Adipocyte (in vitro differentiated cells): ENCODE data around the gene SMG6.

Experiments
- DNase-seq: peaks from one replicate; pipeline ENCODE4 v3.0.0-alpha.2; 2015; ENCODE audit warnings: low read depth
- H3K27me3 ChIP-seq: replicated peaks from 2 replicates; pipeline ENCODE4 v1.7.0; 2013; ENCODE audit warnings: mild to moderate bottlenecking, low read length, moderate library complexity; ENCODE audit not compliant: control insufficient read depth, insufficient read depth
- H3K36me3 ChIP-seq: 2 replicates; pipeline ENCODE4 v1.7.0; 2013; ENCODE audit warnings: low read length, mild to moderate bottlenecking, moderate library complexity; ENCODE audit not compliant: control insufficient read depth, insufficient read depth, severe bottlenecking
- H3K4me1 ChIP-seq: 2 replicates; pipeline ENCODE4 v1.7.0; 2013; ENCODE audit warnings: mild to moderate bottlenecking, low read length, moderate library complexity; ENCODE audit not compliant: control insufficient read depth, insufficient read depth
- H3K4me3 ChIP-seq: 2 replicates; pipeline ENCODE4 v1.7.0; 2013; ENCODE audit warnings: mild to moderate bottlenecking, low read length, moderate library complexity
- H3K9ac ChIP-seq: 2 replicates; pipeline ENCODE4 v1.7.0; 2013; ENCODE audit warnings: mild to moderate bottlenecking, low read length, moderate library complexity
- H3K9me3 ChIP-seq: 2 replicates; pipeline ENCODE4 v1.7.0; 2013; ENCODE audit warnings: mild to moderate bottlenecking, low read length, moderate library complexity; ENCODE audit not compliant: control insufficient read depth

Gene SMG6

GRCh38 chr17:2029911-2030778 lies 273.4 kb downstream of the SMG6 start, which contains the start of gene DPH1:
Gene DPH1 (plus strand): TSS chr17:2030153. CDS start chr17:2030170, 17 bp downstream.
- peak; percentile 97 for DNase-seq
- Histone ChIP-seq H3K4me1 (peaks cover 18% of the 10 kb centered on the region), H3K4me3 (peak within 1 kb of the TSS; percentile 97), H3K9me3 (no peaks in the 10 kb centered on the region), H3K9ac (peak within 1 kb of the TSS; percentile 96), H3K27me3 (peaks cover 4% of the 10 kb centered on the region), H3K36me3 (peaks cover 3% of the 10 kb centered on the region)

GRCh38 chr17:2028737-2029136 lies 274.8 kb downstream of the SMG6 start:
- DNase-seq: no peak
- H3K36me3 ChIP-seq: peaks cover under 1% of the 10 kb centered on the region
- H3K4me1 ChIP-seq: peaks cover 17% of the 10 kb centered on the region
- H3K4me3 ChIP-seq: no peak overlapping the region
- H3K9me3 ChIP-seq: no peaks in the 10 kb centered on the region
- H3K9ac ChIP-seq: no peak overlapping the region
- peaks cover 4% of the 10 kb centered on the region for H3K27me3 ChIP-seq

- DNase-seq: no peak
- peaks cover 12% of the 10 kb centered on the region for H3K4me1 ChIP-seq
- no peaks in the 10 kb centered on the region for H3K9me3 ChIP-seq
- H3K9ac ChIP-seq: no peak overlapping the region
- H3K36me3 ChIP-seq: no peaks in the 10 kb centered on the region
- peaks cover 4% of the 10 kb centered on the region for H3K27me3 ChIP-seq
- no peak overlapping the region for H3K4me3 ChIP-seq
Observed at GRCh38 chr17:2028234-2028614, 275.4 kb downstream of the SMG6 start.

GRCh38 chr17:2027528-2028233 lies 275.9 kb downstream of the SMG6 start:
- H3K27me3 ChIP-seq: peaks cover 4% of the 10 kb centered on the region
- no peaks in the 10 kb centered on the region for H3K9me3 ChIP-seq
- no peaks in the 10 kb centered on the region for H3K36me3 ChIP-seq
- no peak overlapping the region for H3K9ac ChIP-seq
- DNase-seq: no peak
- peaks cover 12% of the 10 kb centered on the region for H3K4me1 ChIP-seq
- no peak overlapping the region for H3K4me3 ChIP-seq

- no peaks in the 10 kb centered on the region for H3K36me3 ChIP-seq
- peaks cover 4% of the 10 kb centered on the region for H3K27me3 ChIP-seq
- peak overlapping the region; percentile 88 for H3K4me3 ChIP-seq
- peak; percentile 88 for DNase-seq
- peak overlapping the region; percentile 68 for H3K9ac ChIP-seq
- no peaks in the 10 kb centered on the region for H3K9me3 ChIP-seq
- H3K4me1 ChIP-seq: peaks cover 11% of the 10 kb centered on the region
Observed at GRCh38 chr17:2025622-2026309, 277.8 kb downstream of the SMG6 start.

GRCh38 chr17:2025220-2025621 lies 278.4 kb downstream of the SMG6 start, which contains the start of gene RTN4RL1:
Gene RTN4RL1 (minus strand): TSS chr17:2025334. CDS start chr17:2024865, 469 bp downstream.
- Histone ChIP-seq H3K27me3 (peaks cover 5% of the 10 kb centered on the region), H3K4me3 (peak within 1 kb of the TSS; percentile 88)

GRCh38 chr17:2024572-2025219 lies 278.9 kb downstream of the SMG6 start:
- Histone ChIP-seq H3K4me3 (peak overlapping the region; percentile 88), H3K36me3 (no peaks in the 10 kb centered on the region), H3K9me3 (no peaks in the 10 kb centered on the region), H3K27me3 (peaks cover 10% of the 10 kb centered on the region), H3K4me1 (peaks cover 11% of the 10 kb centered on the region), H3K9ac (peak overlapping the region; percentile 88)
- DNase-seq: peak; percentile 36

More at GRCh38 chr17:2025220-2025621, 278.4 kb downstream of the SMG6 start, which contains the start of gene RTN4RL1:
- Histone ChIP-seq H3K9me3 (no peaks in the 10 kb centered on the region), H3K36me3 (no peaks in the 10 kb centered on the region), H3K9ac (peak within 1 kb of the TSS; percentile 88), H3K4me1 (peaks cover 12% of the 10 kb centered on the region)
- DNase-seq: peak; percentile 73

GRCh38 chr17:2023692-2024571 lies 279.7 kb downstream of the SMG6 start:
- Histone ChIP-seq H3K9me3 (no peaks in the 10 kb centered on the region), H3K4me1 (peaks cover 9% of the 10 kb centered on the region), H3K4me3 (peak overlapping the region; percentile 88), H3K27me3 (peaks cover 18% of the 10 kb centered on the region), H3K9ac (peak overlapping the region; percentile 88), H3K36me3 (no peaks in the 10 kb centered on the region)
- peak; percentile 68 for DNase-seq

GRCh38 chr17:2023256-2023655 lies 280.3 kb downstream of the SMG6 start:
- Histone ChIP-seq H3K9me3 (no peaks in the 10 kb centered on the region), H3K4me3 (peak overlapping the region; percentile 88), H3K9ac (peak overlapping the region; percentile 45), H3K36me3 (no peaks in the 10 kb centered on the region), H3K4me1 (peaks cover 16% of the 10 kb centered on the region), H3K27me3 (peaks cover 25% of the 10 kb centered on the region)
- no peak for DNase-seq
